ENCODE results near the gene NRG3.
A peak's percentile ranks its signal among the peaks of the same experiment; 100 is the strongest.

NRG3 gene

DNA sequence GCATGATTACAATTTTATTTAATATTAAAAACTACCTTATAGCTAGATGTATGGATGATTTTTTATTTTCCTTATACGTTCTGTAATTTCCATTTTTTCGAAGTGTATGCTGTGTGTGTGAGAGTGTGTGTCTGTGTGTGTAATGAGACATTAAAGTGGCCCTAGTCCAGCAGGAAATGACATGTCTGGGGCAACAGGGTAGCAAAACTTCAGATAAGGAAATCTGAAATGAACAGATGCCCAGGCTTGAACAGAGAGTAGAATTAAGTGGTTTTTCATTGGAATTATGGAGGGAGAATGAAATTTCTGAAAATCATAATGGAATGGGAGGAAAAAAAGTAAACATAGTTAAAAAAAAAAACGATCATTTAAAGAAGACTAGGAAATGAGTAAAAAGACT lies 200.6 kb downstream of the NRG3 start:
- no peaks in the 10 kb centered on the region for H3K36me3 ChIP-seq (ENCODE audit: insufficient read depth, insufficient read length, low read length)
- no peak for TF ChIP-seq ZNF274 (IDR thresholded peaks at IDR 0.05; ENCODE audit: low read depth, low read length)
- TF ChIP-seq YY1 (IDR thresholded peaks at IDR 0.05; ENCODE audit: insufficient read depth, insufficient read length), result no peak
- no peak for TF ChIP-seq SUZ12 (IDR thresholded peaks at IDR 0.05; ENCODE audit: extremely low read depth, insufficient read depth, insufficient read length)

DNA sequence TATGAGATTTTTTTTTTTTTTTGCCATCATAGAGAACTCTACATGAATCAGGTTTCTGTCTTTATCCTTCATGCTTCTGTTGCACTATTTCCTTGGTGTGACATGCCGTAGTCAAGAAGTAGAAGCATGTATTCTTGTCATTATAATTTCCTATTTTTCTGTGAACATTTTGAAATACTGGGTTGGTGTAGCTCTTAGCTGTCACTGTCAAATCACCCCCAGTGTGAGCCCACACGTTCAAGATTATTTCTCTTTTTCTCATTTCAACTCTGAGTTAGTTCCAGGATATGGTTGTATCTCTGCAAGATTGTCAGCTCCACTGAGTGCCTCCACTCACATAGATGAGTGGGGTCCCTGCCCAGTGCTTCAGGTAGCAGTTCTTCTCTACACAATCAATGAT lies 209.5 kb downstream of the NRG3 start:
- Histone ChIP-seq H3K36me3 (ENCODE audit: insufficient read depth, insufficient read length, low read length) (no peaks in the 10 kb centered on the region), H3K4me3 (ENCODE audit: insufficient read length, low read depth) (no peak overlapping the region), H3K9ac (ENCODE audit: insufficient read length, low read depth) (no peak overlapping the region), H3K9me3 (ENCODE audit: insufficient read depth, low read length) (no peaks in the 10 kb centered on the region), H3K4me1 (ENCODE audit: insufficient read depth, insufficient read length) (no peaks in the 10 kb centered on the region), H3K27me3 (ENCODE audit: insufficient read depth, insufficient read length) (no peaks in the 10 kb centered on the region)
- TF ChIP-seq SUZ12 (IDR thresholded peaks at IDR 0.05; ENCODE audit: extremely low read depth, insufficient read depth, insufficient read length), result no peak
- no peak for TF ChIP-seq YY1 (IDR thresholded peaks at IDR 0.05; ENCODE audit: insufficient read depth, insufficient read length)
- TF ChIP-seq ZNF274 (IDR thresholded peaks at IDR 0.05; ENCODE audit: low read depth, low read length), result no peak
- no peak for DNase-seq (ENCODE audit: low read depth, low spot score)

More for the DNA sequence above, 200.6 kb downstream of the NRG3 start:
- no peaks in the 10 kb centered on the region for H3K9me3 ChIP-seq (ENCODE audit: insufficient read depth, low read length)
- H3K9ac ChIP-seq (ENCODE audit: insufficient read length, low read depth), result no peak overlapping the region
- no peak for DNase-seq (ENCODE audit: low read depth, low spot score)
- H3K4me3 ChIP-seq (ENCODE audit: insufficient read length, low read depth), result no peak overlapping the region
- no peaks in the 10 kb centered on the region for H3K4me1 ChIP-seq (ENCODE audit: insufficient read depth, insufficient read length)
- H3K27me3 ChIP-seq (ENCODE audit: insufficient read depth, insufficient read length), result no peaks in the 10 kb centered on the region

DNA sequence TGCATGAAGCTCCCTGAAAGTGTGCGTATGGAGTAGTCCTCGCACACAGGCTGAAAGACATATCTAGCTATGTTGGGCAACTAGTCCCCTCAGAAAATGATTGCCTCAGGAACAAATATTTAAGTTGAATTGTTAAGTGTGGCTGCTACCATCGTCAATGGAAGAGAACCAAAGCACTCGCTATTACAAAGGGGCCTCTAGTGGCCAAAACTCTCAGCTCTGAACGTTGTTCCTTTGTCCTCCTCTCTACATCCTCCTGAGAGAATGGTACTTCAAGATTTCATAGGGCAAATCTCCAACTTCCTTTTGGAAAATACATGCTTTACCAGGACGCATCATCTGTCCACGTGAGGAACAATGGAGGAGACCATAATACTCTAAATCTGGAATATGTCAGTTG lies 209.9 kb downstream of the NRG3 start:
- H3K27me3 ChIP-seq (ENCODE audit: insufficient read depth, insufficient read length), result no peaks in the 10 kb centered on the region
- TF ChIP-seq ZNF274 (IDR thresholded peaks at IDR 0.05; ENCODE audit: low read depth, low read length) (no peak), YY1 (IDR thresholded peaks at IDR 0.05; ENCODE audit: insufficient read depth, insufficient read length) (no peak), SUZ12 (IDR thresholded peaks at IDR 0.05; ENCODE audit: extremely low read depth, insufficient read depth, insufficient read length) (no peak)
- no peaks in the 10 kb centered on the region for H3K36me3 ChIP-seq (ENCODE audit: insufficient read depth, insufficient read length, low read length)
- H3K4me3 ChIP-seq (ENCODE audit: insufficient read length, low read depth), result no peak overlapping the region
- H3K9ac ChIP-seq (ENCODE audit: insufficient read length, low read depth), result no peak overlapping the region
- DNase-seq (ENCODE audit: low read depth, low spot score), result no peak
- H3K9me3 ChIP-seq (ENCODE audit: insufficient read depth, low read length), result no peaks in the 10 kb centered on the region
- H3K4me1 ChIP-seq (ENCODE audit: insufficient read depth, insufficient read length), result no peaks in the 10 kb centered on the region

DNA sequence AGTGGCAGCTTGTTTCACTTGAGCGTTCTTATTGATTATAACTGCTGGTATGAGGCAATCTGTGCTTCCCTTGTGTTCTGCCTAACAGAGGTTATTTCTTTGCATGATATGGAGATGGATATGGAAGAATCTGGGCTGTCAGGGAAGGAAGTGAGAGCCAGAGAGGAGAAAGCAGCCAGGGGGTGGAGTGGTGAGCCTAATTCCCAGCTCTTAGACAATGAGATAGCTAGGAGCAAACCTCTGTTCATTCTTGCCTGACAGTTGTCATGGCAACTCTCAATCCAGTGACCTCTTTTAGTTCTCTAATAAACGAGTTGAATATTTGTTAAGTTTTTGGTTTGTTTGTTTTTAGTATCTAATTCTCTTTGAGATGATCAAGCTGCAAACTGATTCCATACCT lies 214.3 kb downstream of the NRG3 start:
- Histone ChIP-seq H3K9me3 (ENCODE audit: insufficient read depth, low read length) (no peaks in the 10 kb centered on the region), H3K27me3 (ENCODE audit: insufficient read depth, insufficient read length) (no peaks in the 10 kb centered on the region), H3K36me3 (ENCODE audit: insufficient read depth, insufficient read length, low read length) (no peaks in the 10 kb centered on the region), H3K9ac (ENCODE audit: insufficient read length, low read depth) (no peak overlapping the region), H3K4me3 (ENCODE audit: insufficient read length, low read depth) (no peak overlapping the region), H3K4me1 (ENCODE audit: insufficient read depth, insufficient read length) (no peaks in the 10 kb centered on the region)
- DNase-seq (ENCODE audit: low read depth, low spot score), result peak; percentile 9
- no peak for TF ChIP-seq ZNF274 (IDR thresholded peaks at IDR 0.05; ENCODE audit: low read depth, low read length)
- TF ChIP-seq SUZ12 (IDR thresholded peaks at IDR 0.05; ENCODE audit: extremely low read depth, insufficient read depth, insufficient read length), result no peak
- TF ChIP-seq YY1 (IDR thresholded peaks at IDR 0.05; ENCODE audit: insufficient read depth, insufficient read length), result no peak

DNA sequence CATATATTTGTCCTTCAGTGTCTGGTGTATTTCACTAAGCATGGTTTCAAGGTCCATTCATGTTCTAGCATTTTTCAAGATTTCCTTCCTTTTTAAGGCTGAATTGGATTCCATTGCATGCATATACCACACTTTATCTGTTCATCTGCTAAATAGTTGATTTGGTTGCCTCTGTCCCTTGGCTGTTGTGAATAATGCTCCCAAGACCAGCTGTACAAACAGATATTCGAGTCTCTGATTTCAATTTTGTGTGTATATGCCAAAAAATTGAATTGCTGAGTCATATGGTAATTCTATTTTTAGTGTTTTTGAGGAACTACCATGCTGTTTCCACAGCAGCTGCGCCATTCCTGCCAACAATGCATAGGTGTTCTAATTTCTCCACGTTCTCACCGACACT lies 216.4 kb downstream of the NRG3 start:
- Histone ChIP-seq H3K36me3 (ENCODE audit: insufficient read depth, insufficient read length, low read length) (no peaks in the 10 kb centered on the region), H3K9me3 (ENCODE audit: insufficient read depth, low read length) (no peaks in the 10 kb centered on the region), H3K4me1 (ENCODE audit: insufficient read depth, insufficient read length) (no peaks in the 10 kb centered on the region), H3K9ac (ENCODE audit: insufficient read length, low read depth) (no peak overlapping the region), H3K4me3 (ENCODE audit: insufficient read length, low read depth) (no peak overlapping the region), H3K27me3 (ENCODE audit: insufficient read depth, insufficient read length) (no peaks in the 10 kb centered on the region)
- no peak for DNase-seq (ENCODE audit: low read depth, low spot score)
- TF ChIP-seq SUZ12 (IDR thresholded peaks at IDR 0.05; ENCODE audit: extremely low read depth, insufficient read depth, insufficient read length) (no peak), ZNF274 (IDR thresholded peaks at IDR 0.05; ENCODE audit: low read depth, low read length) (no peak)

DNA sequence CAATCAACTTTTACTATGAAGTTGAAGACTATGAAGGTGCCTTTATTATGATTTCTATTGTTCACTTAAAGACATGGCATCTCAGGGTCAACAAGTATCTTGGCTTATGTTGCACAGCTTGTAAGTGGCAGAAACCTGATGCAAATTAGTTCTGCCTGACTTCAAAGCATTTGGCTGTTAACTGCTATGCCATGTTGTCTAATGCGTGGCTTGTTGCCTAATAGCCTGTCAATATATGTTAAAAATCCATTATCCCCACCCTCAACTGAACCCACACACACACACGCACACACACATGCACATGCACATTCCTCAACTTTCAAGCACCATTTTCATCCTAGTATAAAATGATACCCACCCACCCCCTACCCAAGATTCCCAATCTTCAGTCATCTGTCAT lies 217.1 kb downstream of the NRG3 start:
- TF ChIP-seq YY1 (IDR thresholded peaks at IDR 0.05; ENCODE audit: insufficient read depth, insufficient read length) (no peak), ZNF274 (IDR thresholded peaks at IDR 0.05; ENCODE audit: low read depth, low read length) (no peak), SUZ12 (IDR thresholded peaks at IDR 0.05; ENCODE audit: extremely low read depth, insufficient read depth, insufficient read length) (no peak)
- no peak for DNase-seq (ENCODE audit: low read depth, low spot score)
- Histone ChIP-seq H3K36me3 (ENCODE audit: insufficient read depth, insufficient read length, low read length) (no peaks in the 10 kb centered on the region), H3K9me3 (ENCODE audit: insufficient read depth, low read length) (no peaks in the 10 kb centered on the region), H3K4me1 (ENCODE audit: insufficient read depth, insufficient read length) (no peaks in the 10 kb centered on the region), H3K9ac (ENCODE audit: insufficient read length, low read depth) (no peak overlapping the region), H3K4me3 (ENCODE audit: insufficient read length, low read depth) (no peak overlapping the region), H3K27me3 (ENCODE audit: insufficient read depth, insufficient read length) (no peaks in the 10 kb centered on the region)

DNA sequence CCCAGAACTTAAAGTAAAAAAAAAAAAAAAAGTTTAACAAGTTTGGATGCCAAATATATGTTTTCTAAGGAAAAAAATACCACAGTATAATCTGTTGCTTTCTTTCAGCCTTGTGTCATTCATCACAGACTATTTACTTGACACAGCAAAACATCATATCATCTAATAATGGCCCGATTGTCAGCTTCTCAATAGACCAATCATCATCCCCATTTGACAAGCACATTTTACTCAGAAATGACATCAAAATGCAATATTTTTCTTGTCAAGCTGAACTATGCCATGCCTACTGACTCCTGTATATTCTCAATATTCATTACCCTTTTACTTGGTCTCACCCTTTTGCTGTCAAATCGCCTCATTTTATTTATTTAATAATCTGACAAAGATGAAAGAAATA lies 249.7 kb downstream of the NRG3 start:
- DNase-seq (ENCODE audit: low read depth, low spot score), result no peak
- Histone ChIP-seq H3K4me1 (ENCODE audit: insufficient read depth, insufficient read length) (no peaks in the 10 kb centered on the region), H3K27me3 (ENCODE audit: insufficient read depth, insufficient read length) (no peaks in the 10 kb centered on the region), H3K9ac (ENCODE audit: insufficient read length, low read depth) (no peak overlapping the region), H3K36me3 (ENCODE audit: insufficient read depth, insufficient read length, low read length) (no peaks in the 10 kb centered on the region), H3K4me3 (ENCODE audit: insufficient read length, low read depth) (no peak overlapping the region), H3K9me3 (ENCODE audit: insufficient read depth, low read length) (no peaks in the 10 kb centered on the region)
- TF ChIP-seq SUZ12 (IDR thresholded peaks at IDR 0.05; ENCODE audit: extremely low read depth, insufficient read depth, insufficient read length), result no peak
- no peak for TF ChIP-seq ZNF274 (IDR thresholded peaks at IDR 0.05; ENCODE audit: low read depth, low read length)
- no peak for TF ChIP-seq YY1 (IDR thresholded peaks at IDR 0.05; ENCODE audit: insufficient read depth, insufficient read length)

DNA sequence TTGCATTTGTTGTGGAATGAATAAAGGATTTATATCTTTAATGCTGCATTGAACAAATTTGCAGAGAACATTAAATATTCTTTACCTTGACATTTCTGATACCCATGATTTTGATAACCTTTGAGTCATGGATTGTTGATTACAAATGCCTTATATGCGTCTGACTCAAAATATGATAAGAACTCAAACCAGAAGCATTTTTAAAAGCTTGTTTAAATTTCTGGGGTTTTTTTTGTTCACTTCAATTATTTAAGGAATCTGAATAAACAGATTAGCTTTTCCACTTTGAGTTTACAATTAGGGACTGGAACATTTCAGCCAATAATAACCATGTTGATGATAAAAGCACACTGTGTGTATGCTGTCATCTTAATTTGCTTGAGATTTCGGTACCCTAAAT lies 253.5 kb downstream of the NRG3 start:
- Histone ChIP-seq H3K27me3 (ENCODE audit: insufficient read depth, insufficient read length) (no peaks in the 10 kb centered on the region), H3K4me1 (ENCODE audit: insufficient read depth, insufficient read length) (no peaks in the 10 kb centered on the region), H3K9me3 (ENCODE audit: insufficient read depth, low read length) (no peaks in the 10 kb centered on the region), H3K36me3 (ENCODE audit: insufficient read depth, insufficient read length, low read length) (no peaks in the 10 kb centered on the region), H3K4me3 (ENCODE audit: insufficient read length, low read depth) (no peak overlapping the region), H3K9ac (ENCODE audit: insufficient read length, low read depth) (no peak overlapping the region)
- TF ChIP-seq SUZ12 (IDR thresholded peaks at IDR 0.05; ENCODE audit: extremely low read depth, insufficient read depth, insufficient read length) (no peak), ZNF274 (IDR thresholded peaks at IDR 0.05; ENCODE audit: low read depth, low read length) (no peak), YY1 (IDR thresholded peaks at IDR 0.05; ENCODE audit: insufficient read depth, insufficient read length) (no peak)
- no peak for DNase-seq (ENCODE audit: low read depth, low spot score)

Data from NT2/D1 (cell line).